ENCODE results near the gene TOE1. TPM values are rescaled to one million over a fixed set of nuclear protein-coding genes. Genes with fewer than 3 reads are reported as not detected.

TOE1 gene
- total and polyA plus RNA-seq, 2 of the 8 experiments (the other 6 are each of a cell fraction or from before 2014, with no cell fraction given), result 15.2 to 25.8 TPM

- Histone ChIP-seq H3K18ac (ENCODE audit: extremely low read depth, low read length) (no peak overlapping the region), H2BK12ac (ENCODE audit: low read depth, low read length) (no peak overlapping the region), H3K36me3 (ENCODE audit: control insufficient read depth in 2 of 4, insufficient read depth in 4 of 4, low read length in 3 of 4) (no peaks in the 10 kb centered on the region; a peak in 1 of 8 replicates), H3K9ac (replicated peaks in 1 of 4; ENCODE audit: extremely low read depth in 1 of 4, low read depth in 3 of 4, low read length in 3 of 4) (no peak overlapping the region), H3K27ac (ENCODE audit: low read depth, low read length) (no peak overlapping the region), H3K23ac (ENCODE audit: insufficient read length) (no peak overlapping the region), H3K4me1 (replicated peaks in 1 of 4; ENCODE audit: control insufficient read depth in 3 of 4, insufficient read depth in 4 of 4, low read length in 3 of 4) (peaks cover 13 to 19% (median 15%) of the 10 kb centered on the region in 4 experiments), H4K20me1 (replicated peaks in 1 of 2; ENCODE audit: control insufficient read depth in 1 of 2, insufficient read depth in 2 of 2, low read length in 2 of 2) (no peaks in the 10 kb centered on the region), H2AFZ (ENCODE audit: low read length) (no peak overlapping the region), H3K79me2 (ENCODE audit: control insufficient read depth in 1 of 2, insufficient read depth in 2 of 2, low read length in 2 of 2) (no peaks in the 10 kb centered on the region; a peak in 1 of 4 replicates), H3K4me2 (ENCODE audit: insufficient read depth in 1 of 2, low read depth in 2 of 2, low read length in 2 of 2) (peak overlapping the region in 1 of 2 experiments; percentile 64; a peak in 2 of 4 replicates), H2BK120ac (replicated peaks; ENCODE audit: low read depth, low read length) (no peak overlapping the region), H2BK20ac (ENCODE audit: low read length) (no peak overlapping the region), H3K27me3 (replicated peaks in 1 of 4; ENCODE audit: control insufficient read depth in 3 of 4, extremely low read depth in 1 of 4, insufficient read depth in 3 of 4, low read length in 3 of 4) (no peaks in the 10 kb centered on the region), H3K79me1 (ENCODE audit: low read depth, low read length) (no peaks in the 10 kb centered on the region), H3K23me2 (ENCODE audit: low read depth, low read length) (peaks cover 2% of the 10 kb centered on the region), H2AK5ac (ENCODE audit: low read depth, low read length) (no peak overlapping the region), H4K8ac (ENCODE audit: extremely low read depth, insufficient read depth, low read length) (no peak overlapping the region), H4K91ac (replicated peaks; ENCODE audit: insufficient read length, low read length) (no peak overlapping the region), H3K4ac (replicated peaks; ENCODE audit: insufficient read length, low read depth, low read length) (no peak overlapping the region), H3K14ac (ENCODE audit: insufficient read length) (no peak overlapping the region), H2BK5ac (ENCODE audit: low read depth, low read length) (no peak overlapping the region), H3K56ac (replicated peaks; ENCODE audit: insufficient read length, low read depth, low read length) (no peak overlapping the region), H3K4me3 (ENCODE audit: extremely low read depth in 1 of 4, insufficient read depth in 2 of 4, low read depth in 3 of 4, low read length in 4 of 4) (peak overlapping the region in 1 of 4 experiments; percentile 28; a peak in 1 of 8 replicates), H2BK15ac (ENCODE audit: low read length) (no peak overlapping the region), H4K5ac (ENCODE audit: insufficient read length, low read depth, low read length) (no peak overlapping the region), H3K9me3 (ENCODE audit: insufficient read depth in 2 of 2, low read depth in 1 of 2, low read length in 1 of 2) (no peaks in the 10 kb centered on the region; a peak in 1 of 4 replicates)
- FAIRE-seq (no peak), DNase-seq (ENCODE audit: low read depth in 1 of 2, low spot score in 2 of 2) (no peak)
- TF ChIP-seq SUZ12 (IDR thresholded peaks at IDR 0.05; ENCODE audit: low read length) (no peak), MAFK (IDR thresholded peaks at IDR 0.05; ENCODE audit: low read depth, low read length) (peak; percentile 7; the same call in 1 of the 2 replicates)
- ChIA-PET POLR2A (ENCODE audit: partially characterized antibody) (interaction anchor here (1.0 to 9.9 kb wide), 7 partner anchors 8 to 585 kb away, joined by 3 to 194 read pairs (median 11); partner anchors contain the start of genes HECTD3, HPDL, MUTYH and PRDX1), CTCF (ENCODE audit: partially characterized antibody) (interaction anchor here (0.6 to 19.1 kb wide), 4 partner anchors 17 to 512 kb away, joined by 3 to 424 read pairs (median 4); partner anchors contain the start of genes HECTD3 and UROD)
- 32% methylated on average over 3 of the region's 3 CpGs; no CpG with 5 or more reads in 1 of the 2 experiments for WGBS, 2 experiments (ENCODE audit: extremely low coverage in 1 of 2, insufficient coverage in 1 of 2, insufficient read length in 1 of 2, insufficient replicate concordance in 2 of 2, low coverage in 1 of 2, low lambda C conversion rate in 2 of 2, missing lambda C conversion rate in 1 of 2)
Observed at GRCh38 chr1:45306905-45307304, 33.1 kb upstream of the TOE1 start.
